ENCODE measurements around the gene SCN4A. TPM values are rescaled to one million over a fixed set of nuclear protein-coding genes. Genes with fewer than 3 reads are reported as not detected.

The SCN4A gene
- total RNA-seq, 2 donors from 2014 or later = 3.9 to 4.4 TPM

DNA sequence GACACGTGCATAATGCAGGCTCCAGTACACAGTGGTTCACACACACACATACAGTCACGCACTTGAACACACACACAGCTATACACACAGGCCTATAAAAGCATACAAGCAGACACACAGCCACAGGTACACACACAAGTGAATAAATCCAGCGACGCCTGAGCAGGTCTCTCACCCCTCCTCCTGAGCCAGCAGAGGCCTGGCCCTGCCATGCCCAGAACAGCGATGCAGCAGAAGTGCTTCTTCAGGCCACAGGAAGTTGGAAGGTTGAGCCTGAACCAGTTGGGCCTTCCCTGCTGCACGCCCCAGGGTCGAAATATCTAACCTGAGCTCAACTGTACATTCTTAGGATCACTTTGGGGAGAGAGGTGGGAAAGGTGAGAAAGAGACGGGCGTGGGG, 33.3 kb downstream of the SCN4A start:
- Histone ChIP-seq H3K4me3 (ENCODE audit: low read length) (no peak overlapping the region), H3K27ac (ENCODE audit: low read depth, low read length) (no peak overlapping the region), H3K36me3 (ENCODE audit: control insufficient read depth, insufficient read depth, low read length) (no peaks in the 10 kb centered on the region), H3K27me3 (ENCODE audit: control insufficient read depth, insufficient read depth, low read length, poor library complexity, severe bottlenecking) (no peaks in the 10 kb centered on the region), H3K4me1 (ENCODE audit: control insufficient read depth, insufficient read depth, low read length) (no peaks in the 10 kb centered on the region), H3K9me3 (ENCODE audit: control insufficient read depth, low read length) (no peaks in the 10 kb centered on the region), H3K9ac (ENCODE audit: extremely low read depth, low read length, poor library complexity, severe bottlenecking) (no peak overlapping the region)
- TF ChIP-seq, protein P1, sequence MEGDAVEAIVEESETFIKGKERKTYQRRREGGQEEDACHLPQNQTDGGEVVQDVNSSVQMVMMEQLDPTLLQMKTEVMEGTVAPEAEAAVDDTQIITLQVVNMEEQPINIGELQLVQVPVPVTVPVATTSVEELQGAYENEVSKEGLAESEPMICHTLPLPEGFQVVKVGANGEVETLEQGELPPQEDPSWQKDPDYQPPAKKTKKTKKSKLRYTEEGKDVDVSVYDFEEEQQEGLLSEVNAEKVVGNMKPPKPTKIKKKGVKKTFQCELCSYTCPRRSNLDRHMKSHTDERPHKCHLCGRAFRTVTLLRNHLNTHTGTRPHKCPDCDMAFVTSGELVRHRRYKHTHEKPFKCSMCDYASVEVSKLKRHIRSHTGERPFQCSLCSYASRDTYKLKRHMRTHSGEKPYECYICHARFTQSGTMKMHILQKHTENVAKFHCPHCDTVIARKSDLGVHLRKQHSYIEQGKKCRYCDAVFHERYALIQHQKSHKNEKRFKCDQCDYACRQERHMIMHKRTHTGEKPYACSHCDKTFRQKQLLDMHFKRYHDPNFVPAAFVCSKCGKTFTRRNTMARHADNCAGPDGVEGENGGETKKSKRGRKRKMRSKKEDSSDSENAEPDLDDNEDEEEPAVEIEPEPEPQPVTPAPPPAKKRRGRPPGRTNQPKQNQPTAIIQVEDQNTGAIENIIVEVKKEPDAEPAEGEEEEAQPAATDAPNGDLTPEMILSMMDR (conservative IDR thresholded peaks at IDR 0.05) = no peak
- no peak overlapping the region for H3K4me3 Mint-ChIP-seq
- WGBS, 2 experiments (ENCODE audit: insufficient coverage in 1 of 2, insufficient read length in 1 of 2) = 88 to 98% methylated on average over 4 to 9 of the region's 9 CpGs
- DNase-seq = no peak
- H3K9me3 Mint-ChIP-seq = no peaks in the 10 kb centered on the region
- H3K36me3 Mint-ChIP-seq (ENCODE audit: low read depth) = no peaks in the 10 kb centered on the region
- peak overlapping the region; percentile 56 for H3K27ac Mint-ChIP-seq
- no peaks in the 10 kb centered on the region for H3K27me3 Mint-ChIP-seq (ENCODE audit: insufficient read depth)
- no peaks in the 10 kb centered on the region for H3K4me1 Mint-ChIP-seq

DNA sequence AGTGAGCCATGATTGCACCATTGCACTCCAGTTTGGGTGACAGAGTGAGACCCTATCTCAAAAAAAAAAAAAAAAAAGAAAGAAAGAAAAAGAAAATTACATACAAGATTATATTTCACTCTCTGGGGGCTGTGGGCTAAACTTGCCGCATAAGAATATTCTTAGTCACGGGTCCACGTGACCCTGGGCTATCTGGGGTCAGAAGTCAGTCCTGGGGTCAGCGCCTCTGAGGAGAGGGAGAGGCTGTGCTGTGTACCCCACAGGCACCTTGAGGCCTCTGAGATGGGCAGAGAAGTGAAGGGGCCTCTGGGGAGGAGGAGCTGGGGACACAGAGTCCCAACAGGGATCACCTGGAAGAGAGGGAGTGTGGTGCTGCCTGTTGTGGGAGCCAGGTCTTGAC, 34.8 kb downstream of the SCN4A start:
- Mint-ChIP-seq H3K36me3 (ENCODE audit: low read depth) (no peaks in the 10 kb centered on the region), H3K27ac (no peak overlapping the region), H3K4me1 (no peaks in the 10 kb centered on the region), H3K4me3 (no peak overlapping the region), H3K27me3 (ENCODE audit: insufficient read depth) (no peaks in the 10 kb centered on the region), H3K9me3 (no peaks in the 10 kb centered on the region)
- Histone ChIP-seq H3K27ac (ENCODE audit: low read depth, low read length) (no peak overlapping the region), H3K27me3 (ENCODE audit: control insufficient read depth, insufficient read depth, low read length, poor library complexity, severe bottlenecking) (no peaks in the 10 kb centered on the region), H3K9me3 (ENCODE audit: control insufficient read depth, low read length) (no peaks in the 10 kb centered on the region), H3K36me3 (ENCODE audit: control insufficient read depth, insufficient read depth, low read length) (no peaks in the 10 kb centered on the region), H3K4me1 (ENCODE audit: control insufficient read depth, insufficient read depth, low read length) (no peaks in the 10 kb centered on the region), H3K9ac (ENCODE audit: extremely low read depth, low read length, poor library complexity, severe bottlenecking) (no peak overlapping the region), H3K4me3 (ENCODE audit: low read length) (no peak overlapping the region)
- no peak for DNase-seq
- TF ChIP-seq, protein P1 (conservative IDR thresholded peaks at IDR 0.05) = no peak
- WGBS, 2 experiments (ENCODE audit: insufficient coverage in 1 of 2, insufficient read length in 1 of 2) = 96% methylated on average over 4 of the region's 4 CpGs; no CpG with 5 or more reads in 1 of the 2 experiments

- WGBS, 2 experiments (ENCODE audit: insufficient coverage in 1 of 2, insufficient read length in 1 of 2) = 90 to 100% methylated on average over 2 to 6 of the region's 6 CpGs
- H3K27ac Mint-ChIP-seq = no peak overlapping the region
Measured at GRCh38 chr17:63937319-63937718, 35.4 kb downstream of the SCN4A start.

More at GRCh38 chr17:63937319-63937718, 35.4 kb downstream of the SCN4A start:
- no peaks in the 10 kb centered on the region for H3K4me1 ChIP-seq (ENCODE audit: control insufficient read depth, insufficient read depth, low read length)
- no peaks in the 10 kb centered on the region for H3K36me3 Mint-ChIP-seq (ENCODE audit: low read depth)
- no peak overlapping the region for H3K27ac ChIP-seq (ENCODE audit: low read depth, low read length)
- no peaks in the 10 kb centered on the region for H3K4me1 Mint-ChIP-seq
- no peaks in the 10 kb centered on the region for H3K36me3 ChIP-seq (ENCODE audit: control insufficient read depth, insufficient read depth, low read length)
- no peak overlapping the region for H3K9ac ChIP-seq (ENCODE audit: extremely low read depth, low read length, poor library complexity, severe bottlenecking)
- H3K9me3 Mint-ChIP-seq = no peaks in the 10 kb centered on the region
- DNase-seq = no peak
- TF ChIP-seq, protein P1 (conservative IDR thresholded peaks at IDR 0.05) = no peak
- no peak overlapping the region for H3K4me3 Mint-ChIP-seq
- H3K9me3 ChIP-seq (ENCODE audit: control insufficient read depth, low read length) = no peaks in the 10 kb centered on the region
- no peak overlapping the region for H3K4me3 ChIP-seq (ENCODE audit: low read length)
- no peaks in the 10 kb centered on the region for H3K27me3 ChIP-seq (ENCODE audit: control insufficient read depth, insufficient read depth, low read length, poor library complexity, severe bottlenecking)
- no peaks in the 10 kb centered on the region for H3K27me3 Mint-ChIP-seq (ENCODE audit: insufficient read depth)

Data from endodermal cell (in vitro differentiated cells).